Anterior cingulate cortex (tissue), 58 donors: Measurements from ENCODE around the gene GATA6.

Source experiments
- DNase-seq, 58 donors: peaks; one replicate each; lab custom pipeline; 2025; lab: John Stamatoyannopoulos, UW

GATA6 gene

GRCh38 chr18:22229456-22230124 lies 60.2 kb downstream of the GATA6 start:
- DNase-seq = no peak

GRCh38 chr18:22230471-22230945 lies 61.1 kb downstream of the GATA6 start:
- DNase-seq = no peak

GRCh38 chr18:22233266-22233665 lies 63.9 kb downstream of the GATA6 start:
- no peak for DNase-seq

- DNase-seq = no peak
Observed at GRCh38 chr18:22238036-22238435, 68.6 kb downstream of the GATA6 start.

- no peak for DNase-seq
Observed at GRCh38 chr18:22238681-22239080, 69.3 kb downstream of the GATA6 start.

GRCh38 chr18:22241921-22242361 lies 72.6 kb downstream of the GATA6 start:
- DNase-seq = no peak

GRCh38 chr18:22243513-22243912 lies 74.1 kb downstream of the GATA6 start:
- DNase-seq = no peak

GRCh38 chr18:22250026-22250425 lies 80.6 kb downstream of the GATA6 start:
- no peak for DNase-seq

- DNase-seq = no peak
Observed at GRCh38 chr18:22250591-22250996, 81.2 kb downstream of the GATA6 start.
